Transverse colon (tissue), 4 donors: Measurements from ENCODE around the gene CDCA4. TPM values are rescaled to one million over a fixed set of nuclear protein-coding genes. Genes with fewer than 3 reads are reported as not detected.

Source experiments
- DNase-seq: peaks from one replicate; pipeline ENCODE4 v3.0.0-alpha.2; 2019
- H3K27ac ChIP-seq, 4 donors: fragments of 200-600 bp; sonication (generic); 2 replicates each; pipeline ENCODE4 v1.5.1; 2016 to 2018; ENCODE audit warnings: inconsistent platforms in 4 of 4
- H3K27me3 ChIP-seq: fragments of 200-600 bp; sonication (generic); 2 replicates; pipeline ENCODE4 v1.5.1; 2017; ENCODE audit warnings: inconsistent platforms
- H3K36me3 ChIP-seq, 4 donors: fragments of 200-600 bp; sonication (generic); 2 replicates each; pipeline ENCODE4 v1.5.1; 2017 to 2019; ENCODE audit warnings: inconsistent platforms in 4 of 4
- H3K4me1 ChIP-seq, 4 donors: fragments of 200-600 bp; sonication (generic); 2 replicates each; pipeline ENCODE4 v1.5.1; 2017 to 2020; ENCODE audit warnings: inconsistent platforms in 4 of 4
- H3K4me3 ChIP-seq, 4 donors: fragments of 200-600 bp; sonication (generic); 1 replicate in 1 of 4; 2 replicates in 3 of 4; pipeline versions ENCODE4 v1.5.1 to v1.6.1; 2017 to 2019; ENCODE audit warnings: inconsistent platforms in 4 of 4
- H3K9me3 ChIP-seq, 2 donors: fragments of 200-600 bp; sonication (generic); 2 replicates each; pipeline ENCODE4 v1.5.1; 2017 to 2019; ENCODE audit warnings: inconsistent platforms in 2 of 2
- CTCF ChIP-seq, 5 experiments: fragments of 200-600 bp in 3 of 5; fragments of 450-650 bp in 2 of 5; sonication (generic) in 3 of 5; IDR thresholded peaks; 1 replicate in 2 of 5; 2 replicates in 3 of 5; pipeline ENCODE4 v1.5.1; 2016 to 2017; ENCODE audit warnings: antibody characterized with exemption in 5 of 5, inconsistent platforms in 3 of 5, mild to moderate bottlenecking in 2 of 5, moderate library complexity in 1 of 5
- EP300 ChIP-seq: sonication (generic); formaldehyde crosslinking; IDR thresholded peaks from one replicate; pipeline ENCODE4 v1.6.1; 2017; ENCODE audit warnings: antibody characterized with exemption, low read depth
- POLR2A ChIP-seq: fragments of 450-650 bp; IDR thresholded peaks from one replicate; pipeline ENCODE4 v1.6.1; 2016; ENCODE audit warnings: antibody characterized with exemption, mild to moderate bottlenecking, moderate library complexity
- POLR2AphosphoS5 ChIP-seq, 3 donors: sonication (generic); formaldehyde crosslinking; IDR thresholded peaks; one replicate each; pipeline ENCODE4 v1.6.1; 2016; ENCODE audit warnings: antibody characterized with exemption in 3 of 3
- WGBS, 2 donors: methylation state at CpG; one replicate each; pipeline ENCODE4 v1.1.5; 2018; ENCODE audit warnings: low coverage in 1 of 2; 5-methylcytosine and 5-hydroxymethylcytosine counted together
- in situ Hi-C, 4 donors: fragments of 200-750 bp; cut with MboI; loops; one replicate each; pipeline versions ENCODE4 v1.15.0 to v1.15.1; 2017; ENCODE audit warnings: low sequenced_read_pairs in 3 of 4, low pct_ligation_motif_present in 1 of 4, low pct_unique_long_range_greater_than_20kb in 1 of 4
- intact Hi-C: fragments of 100-400 bp; cut with DNase I; formaldehyde crosslinking; loops from one replicate; pipeline ENCODE4 v1.15.1; 2023; ENCODE audit warnings: low total_unique reads
- total RNA-seq, 4 donors: library from RNA; depleted of rRNA; stranded (reverse); fragments of >200 nt; gene quantifications; one replicate each; pipeline ENCODE4 v1.1.0, GENCODE V29; 2016

CDCA4 gene
- total RNA-seq, 4 donors from 2014 or later = 0.80 to 7.5 (median 4.5) TPM

- Histone ChIP-seq H3K9me3 (no peaks in the 10 kb centered on the region), H3K4me1 (peaks cover 9 to 46% (median 24%) of the 10 kb centered on the region in 4 donors), H3K27ac (no peak overlapping the region), H3K27me3 (no peaks in the 10 kb centered on the region), H3K4me3 (no peak overlapping the region), H3K36me3 (peaks cover 0 to 4% (median 0%) of the 10 kb centered on the region in 4 donors)
- no peak for DNase-seq
- 24 to 61% methylated on average over 3 to 6 of the region's 6 CpGs for WGBS, 2 donors
- TF ChIP-seq EP300 = no peak
- no peak for TF ChIP-seq POLR2AphosphoS5 (IDR thresholded peaks at IDR 0.05)
- no peak for TF ChIP-seq CTCF (IDR thresholded peaks at IDR 0.05)
- TF ChIP-seq POLR2A = no peak
- intact Hi-C loops = no loop called here
- in situ Hi-C loops = no loop called here
Observed at GRCh38 chr14:105015905-105016304, 5.0 kb downstream of the CDCA4 start.

GRCh38 chr14:105015242-105015641 is 5.6 kb downstream of the CDCA4 start:
- no peak for TF ChIP-seq CTCF (IDR thresholded peaks at IDR 0.05)
- no peak for TF ChIP-seq POLR2A
- TF ChIP-seq POLR2AphosphoS5 (IDR thresholded peaks at IDR 0.05) = no peak
- TF ChIP-seq EP300 = no peak
- H3K9me3 ChIP-seq = no peaks in the 10 kb centered on the region
- no peak overlapping the region for H3K27ac ChIP-seq
- intact Hi-C loops (no loop called here), in situ Hi-C loops (no loop called here)
- 76 to 97% methylated on average over 5 to 9 of the region's 9 CpGs for WGBS, 2 donors
- DNase-seq = no peak
- no peaks in the 10 kb centered on the region for H3K27me3 ChIP-seq
- peaks cover 0 to 11% (median 0%) of the 10 kb centered on the region in 4 donors for H3K36me3 ChIP-seq
- H3K4me1 ChIP-seq = peaks cover 9 to 45% (median 23%) of the 10 kb centered on the region in 4 donors
- H3K4me3 ChIP-seq = no peak overlapping the region

- Histone ChIP-seq H3K36me3 (peaks cover 0 to 15% (median 0%) of the 10 kb centered on the region in 4 donors), H3K4me3 (no peak overlapping the region), H3K9me3 (no peaks in the 10 kb centered on the region), H3K4me1 (peaks cover 5 to 39% (median 17%) of the 10 kb centered on the region in 4 donors), H3K27ac (no peak overlapping the region), H3K27me3 (no peaks in the 10 kb centered on the region)
- in situ Hi-C loops = no loop called here
- intact Hi-C loops = loop anchor here (5.0 kb wide), 1 partner anchor 33 kb away; no protein-coding TSS in a partner anchor
- TF ChIP-seq POLR2AphosphoS5 (IDR thresholded peaks at IDR 0.05) (no peak), EP300 (no peak)
- 66 to 78% methylated on average over 4 of the region's 4 CpGs for WGBS, 2 donors
- no peak for DNase-seq
Observed at GRCh38 chr14:105014631-105015030, 6.3 kb downstream of the CDCA4 start.

GRCh38 chr14:105014032-105014431 is 6.9 kb downstream of the CDCA4 start:
- H3K27me3 ChIP-seq = no peaks in the 10 kb centered on the region
- no peak overlapping the region for H3K4me3 ChIP-seq
- in situ Hi-C loops = no loop called here
- WGBS, 2 donors = 82 to 100% methylated on average over 1 to 9 of the region's 9 CpGs
- H3K9me3 ChIP-seq = no peaks in the 10 kb centered on the region
- peaks cover 3 to 33% (median 11%) of the 10 kb centered on the region in 4 donors for H3K4me1 ChIP-seq
- no peak overlapping the region for H3K27ac ChIP-seq
- intact Hi-C loops = loop anchor here (5.0 kb wide), 1 partner anchor 33 kb away; no protein-coding TSS in a partner anchor
- H3K36me3 ChIP-seq = peaks cover 0 to 15% (median 0%) of the 10 kb centered on the region in 4 donors
- TF ChIP-seq EP300 = no peak
- TF ChIP-seq POLR2A = no peak
- no peak for TF ChIP-seq POLR2AphosphoS5 (IDR thresholded peaks at IDR 0.05)
- no peak for TF ChIP-seq CTCF (IDR thresholded peaks at IDR 0.05)
- no peak for DNase-seq
